ENCODE measurements around the gene TXNDC11.

Gene TXNDC11

GRCh38 chr16:11630046-11630767 lies 112.5 kb downstream of the TXNDC11 start:
- no peak for DNase-seq (ENCODE audit: low read depth in 2 of 2)
